ENCODE results near the gene CYP2D6. TPM values are rescaled to one million over a fixed set of nuclear protein-coding genes. Genes with fewer than 3 reads are reported as not detected.

The CYP2D6 gene
- total and polyA plus RNA-seq, 2 of the 13 experiments (the other 11 are each of a cell fraction or from before 2014, with no cell fraction given): 1.0 to 3.7 TPM

- TF ChIP-seq ZNF407 (CRISPR knock-in tag; IDR thresholded peaks at IDR 0.05; ENCODE audit: not compliant biosample characterization) (no peak), ZIK1 (CRISPR knock-in tag; IDR thresholded peaks at IDR 0.05; ENCODE audit: borderline replicate concordance, low read depth) (no peak; the same call in 1 of the 2 replicates), ZBTB20 (CRISPR knock-in tag; IDR thresholded peaks at IDR 0.05; ENCODE audit: borderline replicate concordance, low read depth) (no peak; the same call in 1 of the 2 replicates), NFRKB (IDR thresholded peaks at IDR 0.05) (peak; percentile 84), ZNF567 (CRISPR knock-in tag; IDR thresholded peaks at IDR 0.05; ENCODE audit: borderline replicate concordance) (no peak), ZNF614 (CRISPR knock-in tag; IDR thresholded peaks at IDR 0.05; ENCODE audit: borderline replicate concordance) (peak; percentile 30; the same call in 1 of the 2 replicates), ZNF17 (CRISPR knock-in tag; IDR thresholded peaks at IDR 0.05) (no peak), MXD3 (CRISPR knock-in tag; IDR thresholded peaks at IDR 0.05) (peak; percentile 86), NKX3-1 (CRISPR knock-in tag; IDR thresholded peaks at IDR 0.05) (peak; percentile 60; the same call in 1 of the 2 replicates), SIX1 (CRISPR knock-in tag; IDR thresholded peaks at IDR 0.05; ENCODE audit: borderline replicate concordance) (no peak), HOXA7 (CRISPR knock-in tag; IDR thresholded peaks at IDR 0.05) (no peak), RBM22 (optimal IDR thresholded peaks at IDR 0.05; ENCODE audit: low read length) (peak; percentile 42), SOX13 (IDR thresholded peaks at IDR 0.05) (no peak; the same call in 1 of the 2 replicates), SOX13 (CRISPR knock-in tag; conservative IDR thresholded peaks at IDR 0.05 in 1 of 2, IDR thresholded peaks at IDR 0.05 in 1 of 2) (no peak), TFDP2 (CRISPR knock-in tag; IDR thresholded peaks at IDR 0.05) (peak; percentile 74)
These were observed 51.0 kb downstream of the CYP2D6 start, which contains the start of gene SMDT1 (continued) for GRCh38 chr22:42079319-42080251.

All from HepG2 (cell line).